GM18502 (cell line): ENCODE results near the gene RAD51AP2.

Experiments
- ATAC-seq: cut with Tn5 transposase; IDR thresholded peaks from one replicate; pipeline ENCODE4 v1.9.1; 2021; ENCODE audit warnings: mild to moderate bottlenecking; ENCODE audit not compliant: unreplicated experiment, poor library complexity

RAD51AP2 gene

DNA sequence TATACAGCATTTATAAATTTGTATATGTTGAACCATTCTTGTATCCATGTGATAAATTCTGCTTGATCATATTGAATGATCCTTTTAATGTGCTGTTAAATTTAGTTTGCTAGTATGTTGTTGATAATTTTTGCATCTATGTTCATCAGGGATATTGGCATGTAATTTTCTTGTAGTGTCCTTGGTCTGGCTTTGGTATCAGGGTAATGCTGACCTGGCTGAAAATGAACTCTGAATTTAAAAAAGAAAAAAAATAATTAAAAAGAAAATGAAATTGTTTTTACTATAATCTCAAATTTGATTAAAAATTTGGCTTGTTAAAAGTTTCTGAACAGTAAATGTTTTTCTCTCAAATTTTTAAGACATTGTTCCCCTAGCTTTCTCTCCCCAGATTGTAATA is 46.3 kb downstream of the RAD51AP2 start:
- ATAC-seq = no peak

DNA sequence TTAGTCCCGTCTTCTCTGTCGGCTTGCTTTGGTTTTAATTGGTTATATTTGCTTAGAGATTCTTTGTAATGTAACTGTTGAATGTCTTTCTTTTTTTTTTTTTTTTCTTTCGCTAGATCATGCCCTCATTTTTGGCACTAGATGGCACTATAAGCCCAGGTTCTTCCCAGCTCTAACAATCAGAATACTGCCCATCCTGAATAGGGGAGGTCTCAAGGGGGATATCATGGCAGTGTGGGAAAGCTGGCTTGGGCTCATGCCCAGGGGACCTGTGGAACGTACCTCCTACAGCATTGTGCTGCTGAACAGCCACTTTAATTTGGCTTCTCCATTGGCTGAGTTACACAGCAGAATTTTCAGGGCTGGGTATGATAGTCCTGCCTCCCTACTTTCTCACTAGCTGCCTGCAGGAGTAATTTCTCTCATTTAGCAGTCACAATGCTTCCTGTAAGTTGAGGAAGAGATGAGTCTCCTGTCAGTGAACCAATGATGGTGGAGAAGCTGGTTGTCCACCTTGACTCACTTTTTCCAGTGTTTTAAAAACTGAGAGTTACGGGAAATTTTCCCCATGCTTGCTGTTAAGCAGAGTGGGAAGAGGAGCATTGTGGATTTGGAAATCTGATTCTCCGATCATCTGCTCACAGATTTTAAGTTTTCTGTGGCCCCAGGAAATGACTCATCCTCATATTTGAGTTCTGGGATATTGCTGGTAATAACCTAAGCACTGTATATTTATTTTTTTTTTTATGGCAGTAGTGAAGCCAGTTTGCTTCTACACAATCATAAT is 47.2 kb downstream of the RAD51AP2 start:
- ATAC-seq = no peak

GRCh38 chr2:17461087-17461475 is 57.2 kb downstream of the RAD51AP2 start:
- ATAC-seq = no peak
